Measurements from ENCODE around the gene STK11. TPM values are rescaled to one million over a fixed set of nuclear protein-coding genes. Genes with fewer than 3 reads are reported as not detected.

Gene STK11
- total RNA-seq, 4 donors from 2014 or later, result 74.0 to 106 (median 78.4) TPM

DNA sequence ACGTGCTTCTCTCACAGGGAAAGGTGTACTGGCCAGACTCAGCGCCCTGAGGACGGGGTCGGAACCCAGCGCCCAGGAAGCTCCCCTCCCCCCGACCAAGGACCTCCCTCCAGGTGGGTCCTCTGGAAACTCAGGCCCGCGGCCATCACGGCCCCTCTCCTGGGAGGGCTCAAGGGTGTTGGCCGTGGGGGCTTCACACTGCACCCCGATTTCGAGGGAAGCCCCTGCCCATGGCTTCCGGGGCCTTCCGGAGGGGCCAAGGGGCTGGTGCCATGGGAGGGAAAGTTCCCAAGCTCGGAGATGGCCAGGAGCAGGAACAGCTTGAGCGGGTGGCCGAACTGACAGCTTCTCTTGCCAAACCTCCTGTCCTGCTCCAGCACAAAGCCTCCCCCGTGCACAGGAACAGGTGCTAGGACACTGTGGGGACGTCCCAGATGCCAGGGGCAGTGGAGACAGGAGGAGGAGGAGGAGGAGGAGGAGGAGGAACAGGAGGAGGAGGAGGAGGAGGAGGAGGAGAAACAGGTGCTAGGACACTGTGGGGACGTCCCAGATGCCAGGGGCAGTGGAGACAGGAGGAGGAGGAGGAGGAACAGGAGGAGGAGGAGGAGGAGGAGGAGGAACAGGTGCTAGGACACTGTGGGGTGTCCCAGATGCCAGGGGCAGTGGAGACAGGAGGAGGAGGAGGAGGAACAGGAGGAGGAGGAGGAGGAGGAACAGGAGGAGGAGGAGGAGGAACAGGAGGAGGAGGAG is 41.5 kb upstream of the STK11 start:
- intact Hi-C loops (cut with DNase I; ENCODE audit: low total_unique reads), result no loop called here
- WGBS, 2 donors, result 64 to 66% methylated on average over 11 to 16 of the region's 20 CpGs
- TF ChIP-seq CTCF (IDR thresholded peaks at IDR 0.05) (no peak), POLR2A (IDR thresholded peaks at IDR 0.05) (no peak)
- H3K4me3 ChIP-seq (ENCODE audit: low read depth, poor library complexity, severe bottlenecking), result no peak overlapping the region
- no peak for DNase-seq (ENCODE audit: low spot score in 2 of 2)

GRCh38 chr19:1164684-1165531 is 40.7 kb upstream of the STK11 start:
- no peak overlapping the region for H3K4me3 ChIP-seq (ENCODE audit: low read depth, poor library complexity, severe bottlenecking)
- intact Hi-C loops (cut with DNase I; ENCODE audit: low total_unique reads), result no loop called here
- TF ChIP-seq POLR2A (IDR thresholded peaks at IDR 0.05), result no peak
- no peak for TF ChIP-seq CTCF (IDR thresholded peaks at IDR 0.05)
- WGBS, 2 donors, result 68 to 73% methylated on average over 21 of the region's 21 CpGs
- no peak for DNase-seq (ENCODE audit: low spot score in 2 of 2)

DNA sequence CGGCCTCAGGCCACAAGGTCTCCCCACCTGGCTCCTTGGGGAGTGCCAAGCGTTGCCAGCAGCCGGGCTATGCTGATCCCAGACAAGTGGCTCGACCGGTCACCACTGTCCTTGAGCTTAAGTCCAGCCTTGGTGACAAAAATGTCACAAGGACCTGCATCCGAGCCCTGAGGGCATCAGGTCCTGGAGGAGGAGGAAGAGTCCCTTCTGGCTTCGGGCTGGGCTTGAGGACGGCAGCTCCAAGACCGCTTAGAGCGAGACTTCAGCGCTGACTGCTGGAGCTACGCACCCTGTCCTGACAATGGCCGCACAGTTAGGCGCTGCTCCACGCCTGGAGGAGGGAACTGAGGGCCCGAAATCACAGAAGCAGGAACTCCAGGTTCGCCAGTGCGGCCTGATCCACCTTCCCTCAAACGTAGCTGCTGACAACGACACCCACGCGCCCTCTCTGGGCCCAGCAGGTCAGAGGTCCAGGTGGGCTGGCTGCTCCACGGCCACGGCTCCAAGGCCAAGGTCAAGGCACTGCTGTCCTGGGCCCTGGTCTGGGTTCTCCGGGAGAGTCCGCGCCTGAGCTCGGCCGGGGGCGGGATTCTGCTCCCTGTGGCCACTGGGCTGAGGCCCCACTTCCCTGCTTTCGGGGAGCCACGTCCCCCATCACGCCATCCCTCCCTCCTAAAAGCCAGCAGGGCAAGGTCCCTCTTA is 38.6 kb upstream of the STK11 start:
- DNase-seq (ENCODE audit: low spot score in 2 of 2), result peak in 1 of 2 donors; percentile 86
- H3K4me3 ChIP-seq (ENCODE audit: low read depth, poor library complexity, severe bottlenecking), result no peak overlapping the region
- WGBS, 2 donors, result 85 to 87% methylated on average over 27 to 33 of the region's 33 CpGs
- no peak for TF ChIP-seq CTCF (IDR thresholded peaks at IDR 0.05)
- TF ChIP-seq POLR2A (IDR thresholded peaks at IDR 0.05), result no peak
- intact Hi-C loops (cut with DNase I; ENCODE audit: low total_unique reads), result no loop called here

DNA sequence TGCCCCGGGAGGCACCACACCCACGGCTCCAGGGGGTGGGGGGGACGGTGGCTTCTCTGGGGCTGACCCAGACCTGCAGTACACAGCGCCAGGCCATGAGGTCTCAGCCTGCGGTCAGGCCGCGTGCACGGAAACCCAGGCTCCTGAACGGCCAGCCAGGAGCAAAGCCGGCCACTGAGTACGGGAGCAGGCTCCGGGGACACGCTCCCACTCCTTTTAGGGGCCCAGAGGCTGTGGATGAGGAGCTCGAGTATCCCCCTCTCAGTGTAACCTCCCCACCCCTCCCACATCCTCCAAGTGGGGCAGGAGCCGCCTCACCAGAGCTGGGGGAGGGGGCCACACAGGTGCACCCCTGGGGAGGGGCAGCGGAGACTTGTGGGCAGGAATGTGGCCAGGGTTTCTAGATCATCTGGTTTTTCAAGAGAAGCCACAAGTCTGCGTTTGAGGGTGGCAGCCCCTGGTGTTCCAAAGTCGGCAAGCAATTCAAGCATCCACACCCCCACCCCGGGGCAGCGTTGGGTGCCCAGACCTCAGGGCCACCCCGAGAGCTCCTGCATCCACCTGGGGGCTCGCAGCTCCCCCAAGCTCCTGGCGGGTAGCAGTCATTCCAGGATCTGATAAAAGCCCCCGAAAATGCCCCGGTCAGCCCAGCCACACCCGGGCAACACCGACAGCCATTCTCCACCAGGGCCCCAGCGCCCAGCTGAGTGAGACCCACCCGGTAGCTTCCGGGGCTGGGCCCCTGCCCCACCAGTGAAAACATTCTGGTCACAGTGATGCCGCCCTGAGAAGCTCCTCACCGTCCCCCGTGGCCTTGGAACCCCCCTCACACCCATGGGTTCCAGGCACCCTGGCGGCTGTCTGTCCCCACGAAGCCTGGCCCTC is 37.6 kb upstream of the STK11 start:
- DNase-seq (ENCODE audit: low spot score in 2 of 2), result peak in 1 of 2 donors; percentile 85
- intact Hi-C loops (cut with DNase I; ENCODE audit: low total_unique reads), result no loop called here
- no peak for TF ChIP-seq POLR2A (IDR thresholded peaks at IDR 0.05)
- no peak for TF ChIP-seq CTCF (IDR thresholded peaks at IDR 0.05)
- H3K4me3 ChIP-seq (ENCODE audit: low read depth, poor library complexity, severe bottlenecking), result no peak overlapping the region
- 71 to 85% methylated on average over 23 to 29 of the region's 35 CpGs for WGBS, 2 donors

Data from lower leg skin (tissue), 4 donors.